H1 (cell line): ENCODE measurements around the gene KCNK13. TPM values are rescaled to one million over a fixed set of nuclear protein-coding genes. Genes with fewer than 3 reads are reported as not detected.

ENCODE experiments used
- CTCF ChIA-PET: fragments of 300-600 bp; sonication (Branson Sonifier 250); formaldehyde crosslinking; loops from one replicate; lab custom pipeline; 2021; ENCODE audit not compliant: partially characterized antibody; lab: Charles Lee
- POLR2A ChIA-PET: fragments of 300-600 bp; sonication (Branson Sonifier 250); formaldehyde crosslinking; loops from one replicate; lab custom pipeline; 2021; ENCODE audit warnings: inconsistent platforms; ENCODE audit not compliant: partially characterized antibody; lab: Charles Lee
- DNase-seq, 2 experiments: peaks; one replicate each; pipeline versions ENCODE4 v3.0.0 to v3.0.0-alpha.2; 2010 to 2022; ENCODE audit warnings: low spot score in 2 of 2, low read depth in 1 of 2, mixed read lengths in 1 of 2
- FAIRE-seq: peaks from 2 replicates; lab custom pipeline; 2011; peaks lifted over from hg19 to GRCh38; lab: Jason Lieb, UNC
- H2AFZ ChIP-seq: 2 replicates; pipeline ENCODE4 v1.8.1; 2012; ENCODE audit warnings: low read length, inconsistent platforms
- H2AK5ac ChIP-seq: 2 replicates; pipeline ENCODE4 v1.6.1; 2013; ENCODE audit warnings: low read depth, low read length
- H2BK120ac ChIP-seq: replicated peaks from 2 replicates; pipeline ENCODE3; 2013; ENCODE audit warnings: low read depth, low read length, inconsistent platforms
- H2BK12ac ChIP-seq: 2 replicates; pipeline ENCODE4 v1.6.1; 2013; ENCODE audit warnings: low read depth, low read length
- H2BK15ac ChIP-seq: 2 replicates; pipeline ENCODE4 v1.6.1; 2013; ENCODE audit warnings: low read length
- H2BK20ac ChIP-seq: 2 replicates; pipeline ENCODE4 v1.6.1; 2013; ENCODE audit warnings: low read length
- H2BK5ac ChIP-seq: 2 replicates; pipeline ENCODE4 v1.6.1; 2013; ENCODE audit warnings: low read depth, low read length
- H3K14ac ChIP-seq: 2 replicates; pipeline ENCODE4 v1.6.1; 2013; ENCODE audit warnings: inconsistent platforms; ENCODE audit not compliant: insufficient read length
- H3K18ac ChIP-seq: 2 replicates; pipeline ENCODE4 v1.6.1; 2013; ENCODE audit warnings: low read length; ENCODE audit errors: extremely low read depth
- H3K23ac ChIP-seq: 2 replicates; pipeline ENCODE4 v1.6.1; 2013; ENCODE audit warnings: inconsistent platforms; ENCODE audit not compliant: insufficient read length
- H3K23me2 ChIP-seq: 2 replicates; pipeline ENCODE4 v1.6.1; 2013; ENCODE audit warnings: low read depth, low read length
- H3K27ac ChIP-seq: 2 replicates; pipeline ENCODE4 v1.6.1; 2011; ENCODE audit warnings: low read depth, low read length, inconsistent platforms
- H3K27me3 ChIP-seq, 4 experiments: replicated peaks in 1 of 4; 1 replicate in 1 of 4; 2 replicates in 3 of 4; pipeline versions ENCODE4 v1.6.1 to v1.8.1; 2011 to 2013; ENCODE audit warnings: low read length in 3 of 4, mild to moderate bottlenecking in 3 of 4, inconsistent platforms in 2 of 4, mixed read lengths in 2 of 4, moderate library complexity in 1 of 4; ENCODE audit not compliant: control insufficient read depth in 3 of 4, insufficient read depth in 3 of 4; ENCODE audit errors: extremely low read depth in 1 of 4
- H3K36me3 ChIP-seq, 4 experiments: 2 replicates each; pipeline versions ENCODE4 v1.6.1 to v1.8.1; 2011 to 2013; ENCODE audit warnings: mild to moderate bottlenecking in 4 of 4, low read length in 3 of 4, moderate library complexity in 2 of 4, control low read depth in 1 of 4, inconsistent platforms in 1 of 4; ENCODE audit not compliant: insufficient read depth in 4 of 4, control insufficient read depth in 2 of 4
- H3K4ac ChIP-seq: replicated peaks from 2 replicates; pipeline ENCODE3; 2013; ENCODE audit warnings: low read length, low read depth, mixed read lengths, inconsistent platforms; ENCODE audit not compliant: insufficient read length
- H3K4me1 ChIP-seq, 4 experiments: replicated peaks in 1 of 4; 1 replicate in 1 of 4; 2 replicates in 3 of 4; pipeline versions ENCODE4 v1.6.1 to v1.8.1; 2011 to 2013; ENCODE audit warnings: low read length in 3 of 4, inconsistent platforms in 2 of 4, mixed read lengths in 1 of 4; ENCODE audit not compliant: insufficient read depth in 4 of 4, control insufficient read depth in 3 of 4
- H3K4me2 ChIP-seq, 2 experiments: 2 replicates each; pipeline versions ENCODE4 v1.6.1 to v1.8.1; 2011 to 2013; ENCODE audit warnings: low read depth in 2 of 2, low read length in 2 of 2, control low read depth in 1 of 2, inconsistent platforms in 1 of 2, mild to moderate bottlenecking in 1 of 2; ENCODE audit not compliant: insufficient read depth in 1 of 2
- H3K4me3 ChIP-seq, 4 experiments: fragments of 200-600, 300-600 bp in 1 of 4; sonication (generic), shearing (Covaris generic), sonication (Bioruptor Twin) in 1 of 4; 2 replicates each; pipeline versions ENCODE4 v1.5.1 to v1.8.1; 2011 to 2016; ENCODE audit warnings: low read length in 4 of 4, low read depth in 3 of 4, control low read depth in 2 of 4, inconsistent platforms in 2 of 4, mild to moderate bottlenecking in 2 of 4, mixed read lengths in 1 of 4, moderate library complexity in 1 of 4; ENCODE audit not compliant: insufficient read depth in 2 of 4; ENCODE audit errors: extremely low read depth in 1 of 4
- H3K56ac ChIP-seq: replicated peaks from 2 replicates; pipeline ENCODE3; 2013; ENCODE audit warnings: low read depth, mild to moderate bottlenecking, mixed read lengths, low read length, inconsistent platforms; ENCODE audit not compliant: insufficient read length
- H3K79me1 ChIP-seq: 2 replicates; pipeline ENCODE4 v1.6.1; 2013; ENCODE audit warnings: low read depth, low read length, control low read depth
- H3K79me2 ChIP-seq, 2 experiments: 2 replicates each; pipeline versions ENCODE4 v1.6.1 to v1.8.1; 2012 to 2013; ENCODE audit warnings: low read length in 2 of 2, mild to moderate bottlenecking in 2 of 2, inconsistent platforms in 1 of 2; ENCODE audit not compliant: insufficient read depth in 2 of 2, control insufficient read depth in 1 of 2
- H3K9ac ChIP-seq, 4 experiments: replicated peaks in 1 of 4; 1 replicate in 1 of 4; 2 replicates in 3 of 4; pipeline versions ENCODE4 v1.6.1 to v1.8.1; 2011 to 2013; ENCODE audit warnings: low read depth in 3 of 4, low read length in 3 of 4, control low read depth in 2 of 4, mild to moderate bottlenecking in 2 of 4, moderate library complexity in 2 of 4, inconsistent platforms in 1 of 4; ENCODE audit errors: extremely low read depth in 1 of 4
- H3K9me3 ChIP-seq, 2 experiments: 2 replicates each; pipeline versions ENCODE4 v1.6.1 to v1.8.1; 2012 to 2013; ENCODE audit warnings: mild to moderate bottlenecking in 2 of 2, moderate library complexity in 2 of 2, control low read depth in 1 of 2, inconsistent platforms in 1 of 2, low read depth in 1 of 2, low read length in 1 of 2, mixed read lengths in 1 of 2; ENCODE audit not compliant: insufficient read depth in 2 of 2
- H4K20me1 ChIP-seq, 2 experiments: replicated peaks in 1 of 2; 2 replicates each; pipeline versions ENCODE3 to v1.8.1; 2011 to 2013; ENCODE audit warnings: inconsistent platforms in 2 of 2, low read length in 2 of 2, mild to moderate bottlenecking in 1 of 2; ENCODE audit not compliant: insufficient read depth in 2 of 2, control insufficient read depth in 1 of 2
- H4K5ac ChIP-seq: 2 replicates; pipeline ENCODE4 v1.6.1; 2013; ENCODE audit warnings: low read length, low read depth, mixed read lengths, inconsistent platforms; ENCODE audit not compliant: insufficient read length
- H4K8ac ChIP-seq: 2 replicates; pipeline ENCODE4 v1.8.0; 2013; ENCODE audit warnings: mild to moderate bottlenecking, moderate library complexity, low read length, inconsistent platforms; ENCODE audit not compliant: insufficient read depth; ENCODE audit errors: extremely low read depth
- H4K91ac ChIP-seq: replicated peaks from 2 replicates; pipeline ENCODE3; 2013; ENCODE audit warnings: low read length, mixed read lengths, inconsistent platforms; ENCODE audit not compliant: insufficient read length
- CBX5 ChIP-seq: fragments of 300-800, 300-1000 bp; sonication (generic); IDR thresholded peaks from 2 replicates; pipeline ENCODE4 v1.7.1; 2016; ENCODE audit warnings: antibody characterized with exemption, low read length, low read depth
- PHF8 ChIP-seq: fragments of 200-600 bp; sonication (generic); conservative IDR thresholded peaks from 2 replicates; pipeline ENCODE4 v1.7.1; 2012; ENCODE audit warnings: low read depth, mild to moderate bottlenecking, inconsistent platforms, low read length, moderate library complexity
- ZNF274 ChIP-seq: IDR thresholded peaks from 2 replicates; pipeline ENCODE4 v1.7.0; 2012; ENCODE audit warnings: low read length, borderline replicate concordance; ENCODE audit errors: extremely low read depth
- WGBS, 2 experiments: shearing (Covaris generic) in 1 of 2; methylation state at CpG; one replicate each; pipeline versions ENCODE4 v1.1.6 to v1.1.7; 2013 to 2015; ENCODE audit warnings: low lambda C conversion rate in 2 of 2, mixed read lengths in 2 of 2, inconsistent platforms in 1 of 2, low coverage in 1 of 2, missing lambda C conversion rate in 1 of 2; ENCODE audit not compliant: insufficient replicate concordance in 2 of 2, insufficient coverage in 1 of 2, insufficient read length in 1 of 2; ENCODE audit errors: extremely low coverage in 1 of 2, missing lambda C conversion rate in 1 of 2; 5-methylcytosine and 5-hydroxymethylcytosine counted together
- polyA plus RNA-seq, 7 experiments: library from polyadenylated mRNA; depleted of rRNA in 3 of 7; stranded (reverse) in 5 of 7; unstranded in 2 of 7; fragments of >200 nt in 5 of 7; fragments of 200-250 nt in 2 of 7; gene quantifications; 1 replicate in 5 of 7; 2 replicates in 1 of 7; 4 replicates in 1 of 7; pipeline versions ENCODE4 v1.2.1 to v1.2.3, GENCODE V29; 2011 to 2013; ENCODE audit warnings: missing spikeins in 2 of 7, mixed read lengths in 2 of 7
- total RNA-seq: library from RNA; stranded (reverse); fragmentation: NEBNext Ultra II Directional; extraction: Animal tissue kit (Norgen Biotek cat#: 25700); gene quantifications from 2 replicates; pipeline ENCODE4 v1.2.1, GENCODE V29; 2021

KCNK13 gene
- total and polyA plus RNA-seq, 2 of the 8 experiments (the other 6 are each of a cell fraction or from before 2014, with no cell fraction given), result 0.39 to 0.48 TPM

GRCh38 chr14:90042496-90043252, 19.1 kb upstream of the KCNK13 start:
- Histone ChIP-seq H3K9me3 (no peaks in the 10 kb centered on the region), H2BK12ac (no peak overlapping the region), H3K79me1 (no peaks in the 10 kb centered on the region), H2BK20ac (no peak overlapping the region), H4K8ac (no peak overlapping the region), H3K23ac (no peak overlapping the region), H2AFZ (no peak overlapping the region), H4K5ac (no peak overlapping the region), H2BK5ac (no peak overlapping the region), H3K27ac (no peak overlapping the region), H2BK120ac (no peak overlapping the region), H3K79me2 (no peaks in the 10 kb centered on the region), H3K14ac (no peak overlapping the region), H3K4me1 (no peaks in the 10 kb centered on the region), H4K20me1 (peaks cover 0 to 8% of the 10 kb centered on the region in 2 experiments), H3K23me2 (no peaks in the 10 kb centered on the region), H3K4me2 (no peak overlapping the region), H2BK15ac (no peak overlapping the region), H2AK5ac (no peak overlapping the region), H3K27me3 (no peaks in the 10 kb centered on the region), H3K4me3 (no peak overlapping the region), H3K4ac (no peak overlapping the region), H3K18ac (no peak overlapping the region), H3K56ac (no peak overlapping the region), H4K91ac (no peak overlapping the region), H3K36me3 (peaks cover 0 to 4% (median 0%) of the 10 kb centered on the region in 4 experiments; a peak in 1 of 8 replicates), H3K9ac (no peak overlapping the region)
- 92% methylated on average over 9 of the region's 9 CpGs; no CpG with 5 or more reads in 1 of the 2 experiments for WGBS, 2 experiments
- ChIA-PET CTCF (interaction anchor here (0.7 kb wide), 1 partner anchor 20 kb away, joined by 3 read pairs; no protein-coding TSS in a partner anchor), POLR2A (no interaction called here)
- TF ChIP-seq PHF8 (no peak), ZNF274 (no peak), CBX5 (no peak)
- FAIRE-seq (no peak), DNase-seq (no peak)
